ENCODE data around the gene SDF2.

- TF ChIP-seq CTCF (IDR thresholded peaks at IDR 0.05) (no peak), REST (IDR thresholded peaks at IDR 0.05; ENCODE audit: insufficient read depth in 1 of 2, low read depth in 2 of 2, low read length in 1 of 2) (no peak), POLR2AphosphoS5 (IDR thresholded peaks at IDR 0.05; ENCODE audit: low read depth, low read length) (peak; percentile 55), TCF7L2 (IDR thresholded peaks at IDR 0.05; ENCODE audit: low read depth, low read length) (no peak), SIN3A (IDR thresholded peaks at IDR 0.05; ENCODE audit: borderline replicate concordance, insufficient read depth, low read depth, low read length) (no peak)
These were observed 42.6 kb upstream of the SDF2 start for GRCh38 chr17:28704219-28704858.
